B cell (primary cell): ENCODE results near the gene NOTCH1. TPM values are rescaled to one million over a fixed set of nuclear protein-coding genes. Genes with fewer than 3 reads are reported as not detected.

Experiments
- ATAC-seq: fragments of 200-7000 bp; cut with Tn5 transposase; one replicate; pipeline ENCODE4 v1.10.0; 2021; ENCODE audit warnings: low read depth, mild to moderate bottlenecking, moderate number of reproducible peaks, moderate library complexity
- CTCF ChIA-PET: fragments of 350-600 bp; sonication (Branson Sonifier 250); formaldehyde crosslinking; loops from one replicate; lab custom pipeline; 2021; ENCODE audit warnings: antibody characterized with exemption, inconsistent platforms; lab: Charles Lee
- POLR2A ChIA-PET: fragments of 350-600 bp; sonication (Branson Sonifier 250); formaldehyde crosslinking; loops from one replicate; lab custom pipeline; 2021; ENCODE audit warnings: antibody characterized with exemption; lab: Charles Lee
- DNase-seq: peaks from one replicate; pipeline ENCODE4 v3.0.0; 2013
- H2AFZ ChIP-seq: 2 replicates; pipeline ENCODE4 v1.6.1; 2012; ENCODE audit warnings: mild to moderate bottlenecking, low read depth, low read length; ENCODE audit not compliant: insufficient read depth, poor library complexity, severe bottlenecking
- H3K27ac ChIP-seq, 2 donors: 1 replicate in 1 of 2; 2 replicates in 1 of 2; pipeline ENCODE4 v1.5.1; 2012 to 2013; ENCODE audit warnings: low read length in 2 of 2, mild to moderate bottlenecking in 2 of 2, moderate library complexity in 1 of 2
- H3K27me3 ChIP-seq, 4 experiments: fragments of 200-600 bp in 1 of 4; sonication (generic) in 1 of 4; replicated peaks in 1 of 4; 1 replicate in 2 of 4; 2 replicates in 2 of 4; pipeline versions ENCODE4 v1.6.1 to v1.7.0; 2013 to 2016; ENCODE audit warnings: low read length in 3 of 4, mild to moderate bottlenecking in 2 of 4, mixed read lengths in 1 of 4, moderate library complexity in 1 of 4; ENCODE audit not compliant: insufficient read depth in 4 of 4, control insufficient read depth in 3 of 4; ENCODE audit errors: control extremely low read depth in 1 of 4
- H3K36me3 ChIP-seq, 2 experiments: replicated peaks in 1 of 2; 1 replicate in 1 of 2; 2 replicates in 1 of 2; pipeline versions ENCODE4 v1.6.1 to v1.7.1; 2013; ENCODE audit warnings: low read length in 1 of 2; ENCODE audit not compliant: insufficient read depth in 2 of 2, control insufficient read depth in 1 of 2; ENCODE audit errors: control extremely low read depth in 1 of 2, extremely low read depth in 1 of 2
- H3K4me1 ChIP-seq, 2 donors: fragments of 200-600 bp in 1 of 2; sonication (generic) in 1 of 2; 1 replicate in 1 of 2; 2 replicates in 1 of 2; pipeline versions ENCODE4 v1.5.1 to v1.6.1; 2013 to 2017; ENCODE audit warnings: low read length in 2 of 2; ENCODE audit not compliant: control insufficient read depth in 2 of 2, insufficient read depth in 2 of 2
- H3K4me2 ChIP-seq: replicated peaks from 2 replicates; pipeline ENCODE3; 2012; ENCODE audit warnings: mild to moderate bottlenecking, low read depth, low read length; ENCODE audit not compliant: poor library complexity, severe bottlenecking
- H3K4me3 ChIP-seq, 5 experiments: fragments of 200-600 bp in 1 of 5; sonication (generic) in 1 of 5; 1 replicate in 3 of 5; 2 replicates in 2 of 5; pipeline versions ENCODE4 v1.5.1 to v1.7.0; 2011 to 2016; ENCODE audit warnings: low read length in 4 of 5, mild to moderate bottlenecking in 4 of 5, low read depth in 2 of 5, control low read depth in 1 of 5, moderate library complexity in 1 of 5; ENCODE audit not compliant: insufficient read depth in 1 of 5; ENCODE audit errors: control extremely low read depth in 1 of 5, extremely low read depth in 1 of 5
- H3K79me2 ChIP-seq: fragments of 200-600 bp; sonication (generic); one replicate; pipeline ENCODE4 v1.6.0; 2016; ENCODE audit warnings: low read length; ENCODE audit not compliant: control insufficient read depth, insufficient read depth
- H3K9ac ChIP-seq: fragments of 200-600 bp; sonication (generic); 2 replicates; pipeline ENCODE4 v1.6.1; 2017; ENCODE audit warnings: mild to moderate bottlenecking, low read length, moderate library complexity
- H3K9me3 ChIP-seq, 3 donors: one replicate each; pipeline versions ENCODE4 v1.6.1 to v1.7.1; 2013; ENCODE audit warnings: low read length in 2 of 3; ENCODE audit not compliant: control insufficient read depth in 2 of 3, insufficient read depth in 1 of 3; ENCODE audit errors: control extremely low read depth in 1 of 3
- H4K20me1 ChIP-seq: 2 replicates; pipeline ENCODE4 v1.6.0; 2012; ENCODE audit warnings: mild to moderate bottlenecking, low read length; ENCODE audit not compliant: insufficient read depth, control insufficient read depth, poor library complexity, severe bottlenecking
- H3K27ac Mint-ChIP-seq: one replicate; pipeline ENCODE4 v1.8.0; 2021; ENCODE audit warnings: mixed read lengths
- H3K27me3 Mint-ChIP-seq: one replicate; pipeline ENCODE4 v1.8.0; 2021; ENCODE audit warnings: mixed read lengths
- H3K4me1 Mint-ChIP-seq: one replicate; pipeline ENCODE4 v1.8.0; 2021; ENCODE audit warnings: mixed read lengths
- H3K4me3 Mint-ChIP-seq: one replicate; pipeline ENCODE4 v1.8.0; 2021; ENCODE audit warnings: mixed read lengths
- H3K9me3 Mint-ChIP-seq: one replicate; pipeline ENCODE4 v1.8.0; 2022; ENCODE audit warnings: mixed read lengths; ENCODE audit not compliant: insufficient read depth
- EZH2 ChIP-seq: IDR thresholded peaks from 2 replicates; pipeline ENCODE4 v1.6.1; 2012; ENCODE audit warnings: borderline replicate concordance, low read depth, mild to moderate bottlenecking, moderate library complexity, low read length; ENCODE audit not compliant: insufficient read depth, poor library complexity, severe bottlenecking
- WGBS: methylation state at CpG from one replicate; pipeline ENCODE4 v1.1.5; 2013; ENCODE audit warnings: missing lambda C conversion rate; ENCODE audit not compliant: insufficient coverage; 5-methylcytosine and 5-hydroxymethylcytosine counted together
- intact Hi-C: fragments of 100-400 bp; cut with micrococcal nuclease; formaldehyde crosslinking; loops from one replicate; pipeline ENCODE4 v1.10.0; 2022
- polyA plus RNA-seq: library from polyadenylated mRNA; depleted of rRNA; stranded (reverse); fragments of >200 nt; gene quantifications from 2 replicates; pipeline ENCODE4 v1.2.3, GENCODE V29; 2012
- total RNA-seq, 2 donors: library from RNA; stranded (reverse); fragments of 120-200 nt in 1 of 2; gene quantifications; 1 replicate in 1 of 2; 2 replicates in 1 of 2; pipeline versions ENCODE4 v1.2.3 to v1.2.4, GENCODE V29; 2013 to 2022
- TF ChIP-seq, protein P1 (sequence below): fragments of 200-600 bp; IDR thresholded peaks from one replicate; pipeline ENCODE4 v1.8.0; 2022; ENCODE audit warnings: antibody characterized with exemption, mild to moderate bottlenecking

NOTCH1 gene
- total and polyA plus RNA-seq, 2 donors (not counting 1 experiment from before 2014, with no cell fraction given): 16.6 to 38.5 TPM

GRCh38 chr9:136557036-136557435 is 11.2 kb upstream of the NOTCH1 start:
- H3K4me2 ChIP-seq: no peak overlapping the region
- H3K79me2 ChIP-seq: no peaks in the 10 kb centered on the region
- no peak overlapping the region for H2AFZ ChIP-seq
- no peaks in the 10 kb centered on the region for H3K27me3 Mint-ChIP-seq
- 82% methylated on average over 9 of the region's 10 CpGs for WGBS
- H3K27ac ChIP-seq: no peak overlapping the region
- no peak overlapping the region for H3K4me3 ChIP-seq
- POLR2A ChIA-PET: no interaction called here
- no peak overlapping the region for H3K27ac Mint-ChIP-seq
- H3K9ac ChIP-seq: no peak overlapping the region
- peaks cover 17% of the 10 kb centered on the region for H3K4me1 Mint-ChIP-seq
- no peaks in the 10 kb centered on the region for H3K27me3 ChIP-seq
- no peak for ATAC-seq
- H4K20me1 ChIP-seq: no peaks in the 10 kb centered on the region
- no peak for TF ChIP-seq EZH2
- TF ChIP-seq, protein P1, sequence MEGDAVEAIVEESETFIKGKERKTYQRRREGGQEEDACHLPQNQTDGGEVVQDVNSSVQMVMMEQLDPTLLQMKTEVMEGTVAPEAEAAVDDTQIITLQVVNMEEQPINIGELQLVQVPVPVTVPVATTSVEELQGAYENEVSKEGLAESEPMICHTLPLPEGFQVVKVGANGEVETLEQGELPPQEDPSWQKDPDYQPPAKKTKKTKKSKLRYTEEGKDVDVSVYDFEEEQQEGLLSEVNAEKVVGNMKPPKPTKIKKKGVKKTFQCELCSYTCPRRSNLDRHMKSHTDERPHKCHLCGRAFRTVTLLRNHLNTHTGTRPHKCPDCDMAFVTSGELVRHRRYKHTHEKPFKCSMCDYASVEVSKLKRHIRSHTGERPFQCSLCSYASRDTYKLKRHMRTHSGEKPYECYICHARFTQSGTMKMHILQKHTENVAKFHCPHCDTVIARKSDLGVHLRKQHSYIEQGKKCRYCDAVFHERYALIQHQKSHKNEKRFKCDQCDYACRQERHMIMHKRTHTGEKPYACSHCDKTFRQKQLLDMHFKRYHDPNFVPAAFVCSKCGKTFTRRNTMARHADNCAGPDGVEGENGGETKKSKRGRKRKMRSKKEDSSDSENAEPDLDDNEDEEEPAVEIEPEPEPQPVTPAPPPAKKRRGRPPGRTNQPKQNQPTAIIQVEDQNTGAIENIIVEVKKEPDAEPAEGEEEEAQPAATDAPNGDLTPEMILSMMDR: no peak
- H3K9me3 ChIP-seq: peaks cover 0 to 31% (median 13%) of the 10 kb centered on the region in 3 donors
- H3K36me3 ChIP-seq: no peaks in the 10 kb centered on the region
- CTCF ChIA-PET: no interaction called here
- intact Hi-C loops: no loop called here
- peaks cover 15 to 20% of the 10 kb centered on the region in 2 donors for H3K4me1 ChIP-seq
- H3K4me3 Mint-ChIP-seq: no peak overlapping the region
- DNase-seq: no peak
- no peaks in the 10 kb centered on the region for H3K9me3 Mint-ChIP-seq

DNA sequence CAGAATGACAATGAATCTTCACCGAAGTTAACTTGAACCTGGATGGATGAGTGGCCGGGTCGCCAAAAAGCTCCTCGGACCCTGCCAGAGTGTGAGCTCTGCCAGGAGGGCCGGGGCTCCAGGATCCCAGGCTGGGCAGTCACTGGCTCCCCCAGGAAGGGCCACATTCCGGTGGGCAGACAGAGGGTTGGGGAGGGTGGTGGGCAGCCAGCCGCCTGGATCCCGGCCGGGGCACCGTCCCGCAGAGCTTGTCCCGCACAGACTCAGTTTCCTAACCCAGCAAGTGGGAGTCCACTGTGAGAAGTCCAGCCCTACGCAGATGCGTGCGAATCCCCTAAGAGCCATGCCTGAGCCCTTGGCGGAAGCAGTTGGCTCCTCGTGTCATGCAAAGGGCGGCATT is 10.3 kb upstream of the NOTCH1 start:
- ChIA-PET POLR2A (interaction anchor here (0.7 kb wide), 2 partner anchors 63 to 897 kb away, joined by 6 to 12 read pairs; no protein-coding TSS in a partner anchor), CTCF (interaction anchor here (0.9 kb wide), 1 partner anchor 29 kb away, joined by 5 read pairs; no protein-coding TSS in a partner anchor)
- no peak overlapping the region for H3K4me3 ChIP-seq
- Mint-ChIP-seq H3K27ac (peak overlapping the region; percentile 20), H3K9me3 (no peaks in the 10 kb centered on the region), H3K4me1 (peaks cover 26% of the 10 kb centered on the region), H3K27me3 (no peaks in the 10 kb centered on the region), H3K4me3 (no peak overlapping the region)
- H3K4me1 ChIP-seq: peaks cover 23 to 29% of the 10 kb centered on the region in 2 donors
- no peaks in the 10 kb centered on the region for H3K79me2 ChIP-seq
- no peak overlapping the region for H3K9ac ChIP-seq
- H3K27ac ChIP-seq: no peak overlapping the region
- H3K27me3 ChIP-seq: no peaks in the 10 kb centered on the region
- intact Hi-C loops: no loop called here
- no peaks in the 10 kb centered on the region for H3K36me3 ChIP-seq
- H3K9me3 ChIP-seq: peaks cover 0 to 24% (median 13%) of the 10 kb centered on the region in 3 donors
- WGBS: 94% methylated on average over 18 of the region's 18 CpGs
- H4K20me1 ChIP-seq: no peaks in the 10 kb centered on the region
- no peak overlapping the region for H3K4me2 ChIP-seq
- TF ChIP-seq, protein P1: no peak
- TF ChIP-seq EZH2: no peak
- H2AFZ ChIP-seq: no peak overlapping the region
- no peak for DNase-seq
- ATAC-seq: no peak
